Fibroblast of pulmonary artery (primary cell): ENCODE data around the gene COL15A1.
"Not testable (repeated sequence)": the region's sequence is repeated elsewhere in the genome, so short reads cannot be mapped to it uniquely, and the experiment has no call there.

Source experiments
- DNase-seq: peaks from one replicate; pipeline ENCODE4 v3.0.0-alpha.2; 2010; ENCODE audit warnings: low read depth
- H3K4me3 ChIP-seq: replicated peaks from 2 replicates; pipeline ENCODE4 v1.5.1; 2011; ENCODE audit warnings: low read depth, mild to moderate bottlenecking, control low read depth, low read length, moderate library complexity
- TF ChIP-seq, protein P1 (sequence below): IDR thresholded peaks from 2 replicates; pipeline ENCODE4 v1.5.1; 2011; ENCODE audit warnings: mild to moderate bottlenecking, control low read depth, low read length, inconsistent platforms; ENCODE audit errors: missing control alignments

The COL15A1 gene

DNA sequence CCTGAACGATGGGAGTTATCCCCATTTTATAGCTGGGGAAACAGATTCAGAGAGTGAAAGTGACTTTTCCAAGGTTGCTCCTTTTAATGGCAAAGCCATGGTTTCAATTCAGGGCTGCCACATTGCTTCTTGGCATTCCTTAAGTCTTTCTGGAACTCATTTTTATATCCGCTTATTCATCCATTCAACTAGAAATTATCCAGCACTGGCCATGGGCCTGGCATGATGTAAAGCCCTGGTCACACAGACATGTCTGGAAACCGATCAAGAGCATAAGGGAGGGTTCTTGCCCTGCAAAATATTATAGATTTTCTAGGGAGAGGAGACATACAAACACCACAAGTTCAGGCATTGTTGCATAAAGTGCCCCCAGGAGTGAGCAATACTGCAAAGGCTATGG, 43.0 kb upstream of the COL15A1 start:
- TF ChIP-seq, protein P1, sequence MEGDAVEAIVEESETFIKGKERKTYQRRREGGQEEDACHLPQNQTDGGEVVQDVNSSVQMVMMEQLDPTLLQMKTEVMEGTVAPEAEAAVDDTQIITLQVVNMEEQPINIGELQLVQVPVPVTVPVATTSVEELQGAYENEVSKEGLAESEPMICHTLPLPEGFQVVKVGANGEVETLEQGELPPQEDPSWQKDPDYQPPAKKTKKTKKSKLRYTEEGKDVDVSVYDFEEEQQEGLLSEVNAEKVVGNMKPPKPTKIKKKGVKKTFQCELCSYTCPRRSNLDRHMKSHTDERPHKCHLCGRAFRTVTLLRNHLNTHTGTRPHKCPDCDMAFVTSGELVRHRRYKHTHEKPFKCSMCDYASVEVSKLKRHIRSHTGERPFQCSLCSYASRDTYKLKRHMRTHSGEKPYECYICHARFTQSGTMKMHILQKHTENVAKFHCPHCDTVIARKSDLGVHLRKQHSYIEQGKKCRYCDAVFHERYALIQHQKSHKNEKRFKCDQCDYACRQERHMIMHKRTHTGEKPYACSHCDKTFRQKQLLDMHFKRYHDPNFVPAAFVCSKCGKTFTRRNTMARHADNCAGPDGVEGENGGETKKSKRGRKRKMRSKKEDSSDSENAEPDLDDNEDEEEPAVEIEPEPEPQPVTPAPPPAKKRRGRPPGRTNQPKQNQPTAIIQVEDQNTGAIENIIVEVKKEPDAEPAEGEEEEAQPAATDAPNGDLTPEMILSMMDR, result no peak
- DNase-seq, result no peak
- no peak overlapping the region for H3K4me3 ChIP-seq

DNA sequence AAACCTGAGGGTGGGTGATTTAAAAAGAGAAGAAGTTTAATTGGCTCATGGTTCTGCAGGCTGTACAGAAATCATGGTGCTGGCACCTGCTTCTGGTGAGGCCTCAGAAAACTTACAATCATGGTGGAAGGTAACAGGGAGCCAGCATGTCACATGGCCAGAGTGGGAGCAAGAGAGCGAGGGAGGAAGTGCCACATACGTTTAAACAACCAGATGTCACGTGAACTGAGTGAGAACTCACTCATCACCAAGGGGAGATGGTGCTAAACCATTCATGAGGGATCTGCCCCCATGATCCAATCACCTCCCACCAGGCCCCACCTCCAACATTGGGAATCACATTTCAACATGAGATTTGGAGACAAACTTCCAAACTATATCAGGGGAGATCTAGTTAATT, 41.9 kb upstream of the COL15A1 start:
- not testable (repeated sequence) for DNase-seq, H3K4me3 ChIP-seq

DNA sequence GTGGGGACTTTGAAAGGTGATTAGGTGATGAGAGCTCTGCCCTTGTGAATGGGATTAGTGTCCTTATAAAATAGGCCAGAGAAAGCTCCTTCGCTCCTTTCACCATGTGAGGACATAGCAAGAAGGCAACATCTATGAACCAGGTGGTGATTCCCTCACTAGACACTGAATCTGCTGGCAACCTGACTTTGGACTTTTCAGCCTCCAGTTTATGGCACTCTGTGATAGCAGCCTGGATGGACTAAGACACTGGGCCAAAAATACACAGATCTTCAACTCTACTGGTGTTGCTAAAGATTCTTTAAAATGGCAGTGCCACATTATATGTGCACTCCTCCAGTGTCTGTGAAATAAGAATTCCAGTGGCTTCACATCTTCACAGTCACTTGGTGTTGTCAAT, 41.2 kb upstream of the COL15A1 start:
- no peak overlapping the region for H3K4me3 ChIP-seq
- no peak for DNase-seq
- TF ChIP-seq, protein P1, result no peak

DNA sequence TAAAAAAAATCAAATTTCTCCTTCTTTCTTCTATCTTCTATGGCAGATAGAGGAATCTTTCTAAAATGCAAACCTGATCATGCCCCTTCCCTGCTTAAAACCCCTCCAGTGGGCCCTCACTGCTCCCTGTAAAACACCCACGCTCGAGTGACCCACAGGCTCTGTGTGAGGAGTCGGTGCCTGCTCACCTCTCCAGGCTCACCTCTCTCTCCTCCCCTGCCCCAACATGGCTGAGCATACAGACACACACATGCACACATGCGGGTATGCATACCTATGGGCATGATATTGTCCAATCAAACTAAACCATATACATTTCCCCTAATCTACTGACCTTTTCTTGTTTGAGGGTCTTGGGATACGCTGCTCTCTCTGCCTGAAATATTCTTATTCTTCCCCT, 40.8 kb upstream of the COL15A1 start:
- no peak overlapping the region for H3K4me3 ChIP-seq
- TF ChIP-seq, protein P1, result no peak
- DNase-seq, result no peak

DNA sequence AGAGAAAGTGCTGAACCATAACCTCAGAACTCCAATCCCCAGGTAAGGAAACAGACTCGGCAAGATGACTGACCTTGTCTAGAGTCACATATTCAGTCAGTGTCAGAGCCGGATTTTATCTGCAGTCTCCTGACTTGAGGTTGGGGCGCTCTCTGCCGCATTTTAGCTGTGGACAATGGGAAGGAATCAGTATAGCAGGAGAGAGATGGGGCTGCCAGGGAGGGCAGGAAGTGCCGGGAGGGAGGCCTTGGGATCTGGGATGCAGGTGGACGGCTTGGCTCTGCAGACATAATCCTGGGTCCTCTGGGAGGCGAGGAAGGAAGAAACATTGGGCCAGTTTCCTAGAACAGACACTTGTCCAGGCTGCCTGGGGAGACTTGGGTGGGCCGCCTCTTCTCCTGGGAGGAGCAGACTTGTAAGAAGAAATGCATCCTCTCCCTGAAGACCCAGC, 39.7 kb upstream of the COL15A1 start:
- no peak for DNase-seq
- TF ChIP-seq, protein P1, result no peak
- H3K4me3 ChIP-seq, result no peak overlapping the region

DNA sequence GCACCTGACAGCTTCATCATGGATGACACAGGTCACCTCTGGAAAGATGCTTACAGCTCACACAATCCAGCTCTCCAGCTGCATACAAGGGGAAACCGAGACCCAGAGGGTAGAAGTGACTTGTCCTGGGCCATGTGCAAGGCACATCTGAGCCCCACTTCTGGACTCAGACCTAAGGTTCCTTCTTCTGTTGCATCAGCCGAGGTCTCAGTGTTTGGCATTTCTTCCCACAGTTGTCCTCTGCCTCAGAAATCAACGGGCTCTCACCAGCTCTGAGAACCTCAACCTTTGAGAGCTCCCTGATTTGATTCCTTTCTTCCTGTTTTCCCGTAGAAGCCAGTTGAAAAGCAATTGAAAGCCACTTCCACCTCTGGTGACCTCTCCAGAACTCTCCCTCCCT, 38.7 kb upstream of the COL15A1 start:
- H3K4me3 ChIP-seq, result no peak overlapping the region
- DNase-seq, result no peak
- TF ChIP-seq, protein P1, result no peak

DNA sequence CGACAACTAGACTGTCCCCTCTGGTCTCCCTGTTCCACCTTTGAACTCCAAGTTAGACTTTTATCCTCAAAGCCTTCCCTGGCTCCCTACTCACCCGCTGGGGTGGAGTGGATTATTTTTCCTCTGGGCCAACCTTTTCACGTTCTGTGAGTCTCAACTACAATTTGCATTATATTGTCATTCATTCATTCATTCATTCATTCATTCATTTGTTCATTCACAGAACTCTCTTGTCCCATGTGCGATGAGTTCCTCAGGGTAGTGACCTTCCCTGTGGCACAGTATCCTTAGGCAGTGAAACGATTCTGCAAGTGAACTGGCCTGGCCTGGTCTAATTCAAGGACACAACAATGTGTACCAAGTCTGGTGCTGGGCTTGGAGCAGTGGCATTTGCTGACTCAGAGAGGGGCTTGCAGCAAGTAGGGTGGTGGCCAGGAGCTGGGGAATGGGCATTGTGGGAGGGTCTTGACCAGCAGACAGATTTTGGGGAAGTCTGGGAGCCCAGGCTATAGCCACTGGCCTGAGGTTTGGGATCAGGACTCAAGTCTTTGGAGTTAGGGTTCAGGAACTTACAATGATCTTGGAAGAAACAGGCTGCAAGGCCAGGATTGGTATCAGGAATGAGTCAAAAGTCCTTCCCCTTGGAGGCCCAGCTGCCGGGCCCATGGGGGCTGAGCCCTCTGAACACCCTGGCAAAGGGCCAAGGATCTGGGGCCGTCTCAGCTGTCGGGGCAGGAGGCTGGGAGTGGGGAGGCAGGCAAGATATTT, 37.2 kb upstream of the COL15A1 start:
- no peak overlapping the region for H3K4me3 ChIP-seq
- TF ChIP-seq, protein P1, result no peak
- peak; percentile 64 for DNase-seq
